H9 (cell line): ENCODE measurements around the gene LUZP2. TPM values are rescaled to one million over a fixed set of nuclear protein-coding genes. Genes with fewer than 3 reads are reported as not detected.

Source experiments
- DNase-seq: peaks from one replicate; pipeline ENCODE4 v3.0.0-alpha.2; 2017
- H2AFZ ChIP-seq: one replicate; pipeline ENCODE4 v1.6.1; 2013; ENCODE audit warnings: mild to moderate bottlenecking, low read length, control low read depth, moderate library complexity
- H2AK5ac ChIP-seq: 2 replicates; pipeline ENCODE4 v1.6.1; 2013; ENCODE audit warnings: low read length, control low read depth, mixed read lengths; ENCODE audit not compliant: insufficient read length
- H2BK120ac ChIP-seq: one replicate; pipeline ENCODE4 v1.6.1; 2013; ENCODE audit warnings: low read depth, mild to moderate bottlenecking, low read length, control low read depth, inconsistent platforms; ENCODE audit not compliant: poor library complexity, severe bottlenecking
- H2BK12ac ChIP-seq: 2 replicates; pipeline ENCODE4 v1.6.1; 2013; ENCODE audit warnings: low read length, control low read depth, mixed read lengths, low read depth; ENCODE audit not compliant: insufficient read length
- H2BK15ac ChIP-seq: 2 replicates; pipeline ENCODE4 v1.6.1; 2013; ENCODE audit warnings: low read depth, low read length, control low read depth
- H2BK20ac ChIP-seq: one replicate; pipeline ENCODE4 v1.6.1; 2013; ENCODE audit warnings: low read depth, mild to moderate bottlenecking, low read length, control low read depth, inconsistent platforms; ENCODE audit not compliant: poor library complexity, severe bottlenecking
- H2BK5ac ChIP-seq: 2 replicates; pipeline ENCODE4 v1.6.1; 2013; ENCODE audit warnings: low read length, control low read depth, mixed read lengths; ENCODE audit not compliant: insufficient read length
- H3K14ac ChIP-seq: 2 replicates; pipeline ENCODE4 v1.6.1; 2013; ENCODE audit warnings: low read length, control low read depth; ENCODE audit not compliant: insufficient read depth
- H3K18ac ChIP-seq: 2 replicates; pipeline ENCODE4 v1.6.1; 2013; ENCODE audit warnings: low read depth, mild to moderate bottlenecking, mixed read lengths, low read length, control low read depth; ENCODE audit not compliant: insufficient read length
- H3K23ac ChIP-seq: 2 replicates; pipeline ENCODE4 v1.6.1; 2013; ENCODE audit warnings: low read length, control low read depth, mixed read lengths, low read depth; ENCODE audit not compliant: insufficient read length
- H3K23me2 ChIP-seq: 2 replicates; pipeline ENCODE4 v1.6.1; 2013; ENCODE audit warnings: low read depth, mild to moderate bottlenecking, mixed read lengths, low read length, control low read depth; ENCODE audit not compliant: insufficient read length, poor library complexity, severe bottlenecking
- H3K27ac ChIP-seq: 2 replicates; pipeline ENCODE4 v1.5.1; 2013; ENCODE audit warnings: low read length, control low read depth, mixed read lengths, low read depth; ENCODE audit not compliant: insufficient read length
- H3K27me3 ChIP-seq: 2 replicates; pipeline ENCODE4 v1.6.1; 2013; ENCODE audit warnings: low read length, control low read depth, inconsistent platforms; ENCODE audit not compliant: insufficient read depth
- H3K4ac ChIP-seq: 2 replicates; pipeline ENCODE4 v1.6.1; 2013; ENCODE audit warnings: low read depth, mild to moderate bottlenecking, control low read depth, inconsistent platforms, low read length, moderate library complexity
- H3K4me1 ChIP-seq: 2 replicates; pipeline ENCODE4 v1.6.1; 2013; ENCODE audit warnings: low read length, control low read depth, inconsistent platforms; ENCODE audit not compliant: insufficient read depth
- H3K4me2 ChIP-seq: 2 replicates; pipeline ENCODE4 v1.6.1; 2013; ENCODE audit warnings: low read length, control low read depth, mixed read lengths; ENCODE audit not compliant: insufficient read length, insufficient read depth
- H3K56ac ChIP-seq: 2 replicates; pipeline ENCODE4 v1.6.1; 2013; ENCODE audit warnings: low read depth, mild to moderate bottlenecking, mixed read lengths, low read length, control low read depth; ENCODE audit not compliant: insufficient read length
- H3K79me1 ChIP-seq: 2 replicates; pipeline ENCODE4 v1.6.1; 2013; ENCODE audit warnings: low read depth, mild to moderate bottlenecking, moderate library complexity, low read length, control low read depth, inconsistent platforms; ENCODE audit not compliant: insufficient read depth, poor library complexity, severe bottlenecking
- H3K79me2 ChIP-seq: 2 replicates; pipeline ENCODE4 v1.6.1; 2013; ENCODE audit warnings: low read length, control low read depth, inconsistent platforms; ENCODE audit not compliant: insufficient read depth
- H3K9ac ChIP-seq: 2 replicates; pipeline ENCODE4 v1.6.1; 2013; ENCODE audit warnings: low read length, control low read depth, mixed read lengths; ENCODE audit not compliant: insufficient read length; ENCODE audit errors: extremely low read depth
- H3K9me3 ChIP-seq: one replicate; pipeline ENCODE4 v1.6.1; 2013; ENCODE audit warnings: low read depth, low read length, inconsistent platforms; ENCODE audit not compliant: control insufficient read depth
- H3T11ph ChIP-seq: one replicate; pipeline ENCODE4 v1.6.1; 2013; ENCODE audit warnings: mild to moderate bottlenecking, low read length, control low read depth, inconsistent platforms
- H4K20me1 ChIP-seq: one replicate; pipeline ENCODE4 v1.6.1; 2013; ENCODE audit not compliant: control insufficient read depth, insufficient read length, insufficient read depth
- H4K5ac ChIP-seq: 2 replicates; pipeline ENCODE4 v1.6.1; 2013; ENCODE audit warnings: low read depth, mild to moderate bottlenecking, mixed read lengths, low read length, control low read depth; ENCODE audit not compliant: insufficient read length
- H4K8ac ChIP-seq: replicated peaks from 2 replicates; pipeline ENCODE4 v1.6.1; 2013; ENCODE audit warnings: low read length, control low read depth, mixed read lengths, low read depth; ENCODE audit not compliant: insufficient read length
- H4K91ac ChIP-seq: 2 replicates; pipeline ENCODE4 v1.6.1; 2013; ENCODE audit warnings: low read depth, mild to moderate bottlenecking, moderate library complexity, mixed read lengths, low read length, control low read depth; ENCODE audit not compliant: insufficient read length
- H3K27ac Mint-ChIP-seq, 3 experiments: 2 replicates in 2 of 3; 3 replicates in 1 of 3; pipeline ENCODE4 v1.8.0; 2020 to 2021; ENCODE audit warnings: mixed read lengths in 3 of 3, mild to moderate bottlenecking in 1 of 3, moderate library complexity in 1 of 3
- H3K27me3 Mint-ChIP-seq: 2 replicates; pipeline ENCODE4 v1.8.0; 2021; ENCODE audit warnings: low read depth, mild to moderate bottlenecking, moderate library complexity, mixed read lengths
- H3K36me3 Mint-ChIP-seq, 3 experiments: 2 replicates in 2 of 3; 3 replicates in 1 of 3; pipeline ENCODE4 v1.8.0; 2020 to 2021; ENCODE audit warnings: low read depth in 3 of 3, mixed read lengths in 3 of 3; ENCODE audit not compliant: insufficient read depth in 1 of 3
- H3K4me1 Mint-ChIP-seq, 2 experiments: 2 replicates each; pipeline ENCODE4 v1.8.0; 2020; ENCODE audit warnings: mixed read lengths in 2 of 2
- H3K4me3 Mint-ChIP-seq, 2 experiments: 2 replicates in 1 of 2; 3 replicates in 1 of 2; pipeline ENCODE4 v1.8.0; 2020 to 2021; ENCODE audit warnings: mild to moderate bottlenecking in 2 of 2, mixed read lengths in 2 of 2, moderate library complexity in 1 of 2
- H3K9me3 Mint-ChIP-seq, 2 experiments: 2 replicates in 1 of 2; 3 replicates in 1 of 2; pipeline ENCODE4 v1.8.0; 2020; ENCODE audit warnings: mild to moderate bottlenecking in 2 of 2, mixed read lengths in 2 of 2, moderate library complexity in 1 of 2
- CTCF ChIP-seq: fragments of 200-600 bp; sonication (generic); conservative IDR thresholded peaks from 3 replicates; pipeline ENCODE4 v1.8.0; 2021; ENCODE audit warnings: antibody characterized with exemption, mild to moderate bottlenecking
- WGBS: extraction: QIAGEN DNeasy Blood & Tissue Kit; methylation state at CpG from one replicate; pipeline ENCODE4 v1.1.7; 2013; ENCODE audit warnings: missing lambda C conversion rate, low lambda C conversion rate, mixed read lengths; ENCODE audit not compliant: insufficient read length; ENCODE audit errors: extremely low coverage; 5-methylcytosine and 5-hydroxymethylcytosine counted together
- total RNA-seq: library from RNA; stranded (reverse); gene quantifications from 2 replicates; pipeline ENCODE4 v1.2.1, GENCODE V29; 2021

The LUZP2 gene
- total RNA-seq, 1 experiment from 2014 or later = 25.4 TPM

GRCh38 chr11:25039165-25039564 lies 542.3 kb downstream of the LUZP2 start:
- Histone ChIP-seq H3K18ac (no peak overlapping the region), H4K20me1 (no peaks in the 10 kb centered on the region), H2AK5ac (no peak overlapping the region), H3K9me3 (no peaks in the 10 kb centered on the region), H3K14ac (no peak overlapping the region), H3K9ac (no peak overlapping the region), H4K5ac (no peak overlapping the region), H3K27ac (no peak overlapping the region), H3T11ph (no peak overlapping the region), H3K4me2 (no peak overlapping the region), H2BK5ac (no peak overlapping the region), H3K4me1 (no peaks in the 10 kb centered on the region), H2BK15ac (no peak overlapping the region), H3K79me2 (no peaks in the 10 kb centered on the region), H3K27me3 (no peaks in the 10 kb centered on the region), H2AFZ (no peak overlapping the region), H4K8ac (no peak overlapping the region), H3K56ac (no peak overlapping the region), H2BK12ac (no peak overlapping the region), H2BK120ac (no peak overlapping the region), H3K4ac (no peak overlapping the region; the same call in 1 of the 2 replicates), H3K79me1 (no peaks in the 10 kb centered on the region), H2BK20ac (no peak overlapping the region), H4K91ac (no peak overlapping the region), H3K23me2 (no peaks in the 10 kb centered on the region), H3K23ac (no peak overlapping the region)
- H3K27me3 Mint-ChIP-seq = no peaks in the 10 kb centered on the region
- DNase-seq = no peak
- no CpG with 5 or more reads among the region's 2 CpGs for WGBS
- H3K27ac Mint-ChIP-seq = no peak overlapping the region
- no peak for TF ChIP-seq CTCF
- H3K4me3 Mint-ChIP-seq = no peak overlapping the region
- no peaks in the 10 kb centered on the region for H3K9me3 Mint-ChIP-seq
- H3K4me1 Mint-ChIP-seq = peaks cover 2 to 3% of the 10 kb centered on the region in 2 experiments; a peak in 1 of 4 replicates
- H3K36me3 Mint-ChIP-seq = no peaks in the 10 kb centered on the region
